ENCODE results near the gene CARTPT. TPM values are rescaled to one million over a fixed set of nuclear protein-coding genes. Genes with fewer than 3 reads are reported as not detected.

CARTPT gene
- total and polyA plus RNA-seq, 2 donors from 2014 or later, result not detected

DNA sequence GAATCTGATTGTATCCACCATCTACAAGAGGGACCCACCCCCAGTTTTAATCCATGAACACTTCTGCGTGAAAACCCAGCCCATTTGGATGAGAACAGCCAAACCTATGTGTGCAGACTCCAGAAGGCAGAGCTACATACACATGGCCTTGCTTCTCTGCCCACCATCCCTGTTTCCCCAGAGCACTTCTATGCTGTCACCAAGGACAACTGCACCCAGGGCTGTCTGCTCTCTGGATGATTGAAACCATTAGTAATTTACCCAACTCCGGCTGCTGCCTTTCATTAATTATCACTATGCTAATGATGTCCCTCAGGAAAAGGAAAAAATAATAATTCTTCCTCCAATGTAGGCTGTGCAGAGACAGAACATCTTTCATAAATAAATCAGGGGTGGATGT is 8.9 kb downstream of the CARTPT start:
- Histone ChIP-seq H3K4me3 (ENCODE audit: low read length in 3 of 3) (no peak overlapping the region), H3K9me3 (ENCODE audit: control insufficient read depth in 2 of 3, insufficient read depth in 1 of 3, low read length in 3 of 3) (no peaks in the 10 kb centered on the region), H3K9ac (ENCODE audit: low read length in 3 of 3) (no peak overlapping the region), H3K27ac (ENCODE audit: low read depth in 2 of 2, low read length in 2 of 2) (no peak overlapping the region), H3K36me3 (ENCODE audit: control insufficient read depth in 2 of 3, insufficient read depth in 3 of 3, low read length in 3 of 3) (no peaks in the 10 kb centered on the region), H3K27me3 (ENCODE audit: control insufficient read depth, insufficient read depth, low read length) (no peaks in the 10 kb centered on the region), H3K4me1 (ENCODE audit: control insufficient read depth in 2 of 3, insufficient read depth in 2 of 3, low read depth in 1 of 3, low read length in 3 of 3) (no peaks in the 10 kb centered on the region)
- FAIRE-seq (no peak), DNase-seq (no peak)
- intact Hi-C loops (cut with DNase I), result no loop called here
- TF ChIP-seq, protein P1, sequence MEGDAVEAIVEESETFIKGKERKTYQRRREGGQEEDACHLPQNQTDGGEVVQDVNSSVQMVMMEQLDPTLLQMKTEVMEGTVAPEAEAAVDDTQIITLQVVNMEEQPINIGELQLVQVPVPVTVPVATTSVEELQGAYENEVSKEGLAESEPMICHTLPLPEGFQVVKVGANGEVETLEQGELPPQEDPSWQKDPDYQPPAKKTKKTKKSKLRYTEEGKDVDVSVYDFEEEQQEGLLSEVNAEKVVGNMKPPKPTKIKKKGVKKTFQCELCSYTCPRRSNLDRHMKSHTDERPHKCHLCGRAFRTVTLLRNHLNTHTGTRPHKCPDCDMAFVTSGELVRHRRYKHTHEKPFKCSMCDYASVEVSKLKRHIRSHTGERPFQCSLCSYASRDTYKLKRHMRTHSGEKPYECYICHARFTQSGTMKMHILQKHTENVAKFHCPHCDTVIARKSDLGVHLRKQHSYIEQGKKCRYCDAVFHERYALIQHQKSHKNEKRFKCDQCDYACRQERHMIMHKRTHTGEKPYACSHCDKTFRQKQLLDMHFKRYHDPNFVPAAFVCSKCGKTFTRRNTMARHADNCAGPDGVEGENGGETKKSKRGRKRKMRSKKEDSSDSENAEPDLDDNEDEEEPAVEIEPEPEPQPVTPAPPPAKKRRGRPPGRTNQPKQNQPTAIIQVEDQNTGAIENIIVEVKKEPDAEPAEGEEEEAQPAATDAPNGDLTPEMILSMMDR (IDR thresholded peaks at IDR 0.05; ENCODE audit: borderline replicate concordance, extremely low read depth, insufficient read depth), result no peak

DNA sequence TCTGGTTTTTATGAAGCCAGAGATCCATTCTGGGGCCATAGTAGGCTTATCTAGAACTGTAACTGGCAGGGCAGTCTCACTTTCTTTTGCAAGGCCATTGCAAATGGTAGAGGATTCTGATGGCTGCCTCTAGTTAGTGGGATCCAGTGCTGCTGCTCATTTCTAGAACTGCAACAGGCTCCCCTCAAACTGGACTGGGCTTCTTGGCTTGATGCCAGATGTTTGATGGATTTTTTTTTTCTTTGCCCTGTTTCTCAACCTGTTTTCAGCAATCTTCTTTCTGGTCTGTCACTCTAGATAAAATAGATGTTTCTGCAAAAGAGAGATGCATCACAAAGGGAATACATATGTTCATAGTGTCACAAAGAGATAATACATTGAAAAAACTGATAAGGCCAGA is 11.9 kb downstream of the CARTPT start:
- Histone ChIP-seq H3K9me3 (ENCODE audit: control insufficient read depth in 2 of 3, insufficient read depth in 1 of 3, low read length in 3 of 3) (no peaks in the 10 kb centered on the region), H3K27ac (ENCODE audit: low read depth in 2 of 2, low read length in 2 of 2) (no peak overlapping the region), H3K4me3 (ENCODE audit: low read length in 3 of 3) (no peak overlapping the region), H3K27me3 (ENCODE audit: control insufficient read depth, insufficient read depth, low read length) (no peaks in the 10 kb centered on the region), H3K36me3 (ENCODE audit: control insufficient read depth in 2 of 3, insufficient read depth in 3 of 3, low read length in 3 of 3) (no peaks in the 10 kb centered on the region), H3K4me1 (ENCODE audit: control insufficient read depth in 2 of 3, insufficient read depth in 2 of 3, low read depth in 1 of 3, low read length in 3 of 3) (no peaks in the 10 kb centered on the region), H3K9ac (ENCODE audit: low read length in 3 of 3) (no peak overlapping the region)
- intact Hi-C loops (cut with DNase I), result no loop called here
- TF ChIP-seq, protein P1 (IDR thresholded peaks at IDR 0.05; ENCODE audit: borderline replicate concordance, extremely low read depth, insufficient read depth), result no peak
- FAIRE-seq (no peak), DNase-seq (no peak)

DNA sequence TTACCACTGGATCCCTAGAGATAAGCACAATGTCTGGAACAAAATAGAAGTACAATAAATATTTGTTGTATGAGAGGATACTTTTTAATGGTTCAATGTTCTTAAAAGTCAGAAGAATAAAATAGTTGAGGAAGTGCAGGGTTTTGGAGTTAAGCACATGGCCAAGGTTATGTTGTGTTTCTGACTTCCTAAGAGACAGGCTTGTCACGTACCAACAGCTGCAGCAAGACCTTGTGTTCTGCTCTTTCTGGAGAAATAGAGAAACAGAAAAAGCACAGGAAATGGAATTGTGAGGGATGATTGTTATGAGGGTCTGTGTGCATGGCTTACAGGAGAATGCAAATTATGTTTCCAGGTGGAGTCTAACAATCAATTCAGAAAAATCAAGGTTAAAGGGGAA is 12.9 kb downstream of the CARTPT start:
- Histone ChIP-seq H3K36me3 (ENCODE audit: control insufficient read depth in 2 of 3, insufficient read depth in 3 of 3, low read length in 3 of 3) (no peaks in the 10 kb centered on the region), H3K9ac (ENCODE audit: low read length in 3 of 3) (no peak overlapping the region), H3K27me3 (ENCODE audit: control insufficient read depth, insufficient read depth, low read length) (no peaks in the 10 kb centered on the region), H3K27ac (ENCODE audit: low read depth in 2 of 2, low read length in 2 of 2) (no peak overlapping the region), H3K4me1 (ENCODE audit: control insufficient read depth in 2 of 3, insufficient read depth in 2 of 3, low read depth in 1 of 3, low read length in 3 of 3) (no peaks in the 10 kb centered on the region), H3K4me3 (ENCODE audit: low read length in 3 of 3) (no peak overlapping the region), H3K9me3 (ENCODE audit: control insufficient read depth in 2 of 3, insufficient read depth in 1 of 3, low read length in 3 of 3) (no peaks in the 10 kb centered on the region)
- TF ChIP-seq, protein P1 (IDR thresholded peaks at IDR 0.05; ENCODE audit: borderline replicate concordance, extremely low read depth, insufficient read depth), result no peak
- intact Hi-C loops (cut with DNase I), result no loop called here
- FAIRE-seq, result no peak
- DNase-seq, result peak in 1 of 5 donors; percentile 21

DNA sequence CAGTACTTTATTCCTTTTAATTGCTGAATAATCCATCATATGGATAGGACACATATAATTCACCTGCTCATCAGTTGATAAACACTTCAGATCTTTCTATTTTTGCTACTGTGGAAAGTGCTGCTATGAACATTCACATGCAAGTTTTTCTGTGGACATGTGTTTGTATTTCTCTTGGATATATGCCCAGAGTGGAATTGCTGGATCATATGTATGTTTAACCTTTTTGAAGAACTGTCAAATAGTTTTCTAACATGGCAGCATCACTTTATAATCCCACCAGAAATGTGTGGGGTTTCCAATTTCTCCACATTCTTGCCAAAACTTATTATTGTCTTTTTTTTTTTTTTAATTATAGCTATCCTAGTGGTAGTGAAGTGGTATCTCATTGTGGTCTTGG is 15.1 kb downstream of the CARTPT start:
- Histone ChIP-seq H3K9ac (ENCODE audit: low read length in 3 of 3) (no peak overlapping the region), H3K4me3 (ENCODE audit: low read length in 3 of 3) (no peak overlapping the region), H3K9me3 (ENCODE audit: control insufficient read depth in 2 of 3, insufficient read depth in 1 of 3, low read length in 3 of 3) (no peaks in the 10 kb centered on the region), H3K4me1 (ENCODE audit: control insufficient read depth in 2 of 3, insufficient read depth in 2 of 3, low read depth in 1 of 3, low read length in 3 of 3) (no peaks in the 10 kb centered on the region), H3K27ac (ENCODE audit: low read depth in 2 of 2, low read length in 2 of 2) (no peak overlapping the region), H3K36me3 (ENCODE audit: control insufficient read depth in 2 of 3, insufficient read depth in 3 of 3, low read length in 3 of 3) (no peaks in the 10 kb centered on the region), H3K27me3 (ENCODE audit: control insufficient read depth, insufficient read depth, low read length) (no peaks in the 10 kb centered on the region)
- intact Hi-C loops (cut with DNase I), result no loop called here
- peak in 1 of 5 donors; percentile 4 for DNase-seq
- FAIRE-seq, result no peak
- TF ChIP-seq, protein P1 (IDR thresholded peaks at IDR 0.05; ENCODE audit: borderline replicate concordance, extremely low read depth, insufficient read depth), result no peak

Measured in kidney (tissue), 14 donors.